GM23338 (cell line): ENCODE results near the gene BEST1. TPM values are rescaled to one million over a fixed set of nuclear protein-coding genes. Genes with fewer than 3 reads are reported as not detected.

ENCODE experiments used
- ATAC-seq: fragments of 200-7000 bp; cut with Tn5 transposase; 3 replicates; pipeline ENCODE4 v1.9.1; 2020
- DNase-seq: peaks from one replicate; pipeline ENCODE4 v3.0.0-alpha.2; 2015; ENCODE audit warnings: low spot score
- H2AFZ ChIP-seq: fragments of 200-600 bp; sonication (generic); 2 replicates; pipeline ENCODE4 v1.8.0; 2016; ENCODE audit warnings: antibody characterized with exemption, mild to moderate bottlenecking, moderate library complexity
- H3F3A ChIP-seq: fragments of 200-600 bp; sonication (generic); replicated peaks from 2 replicates; pipeline ENCODE4 v1.8.0; 2017; ENCODE audit warnings: antibody characterized with exemption, mixed run types, low read depth
- H3K27ac ChIP-seq: fragments of 200-600 bp; sonication (generic); 2 replicates; pipeline ENCODE4 v1.6.1; 2016; ENCODE audit warnings: low read depth
- H3K27me3 ChIP-seq: fragments of 200-600 bp; sonication (generic); 2 replicates; pipeline ENCODE4 v1.8.0; 2016; ENCODE audit warnings: mild to moderate bottlenecking, mixed run types, moderate library complexity; ENCODE audit not compliant: insufficient read depth
- H3K36me3 ChIP-seq: fragments of 200-600 bp; sonication (generic); 2 replicates; pipeline ENCODE4 v1.8.0; 2016; ENCODE audit warnings: mild to moderate bottlenecking; ENCODE audit not compliant: insufficient read depth
- H3K4me1 ChIP-seq: fragments of 200-600 bp; sonication (generic); 2 replicates; pipeline ENCODE4 v1.8.0; 2016; ENCODE audit warnings: mild to moderate bottlenecking, moderate library complexity; ENCODE audit not compliant: insufficient read depth
- H3K4me2 ChIP-seq: fragments of 200-600 bp; sonication (generic); 2 replicates; pipeline ENCODE4 v1.7.1; 2017; ENCODE audit warnings: mixed run types
- H3K4me3 ChIP-seq: fragments of 200-600 bp; sonication (generic); 2 replicates; pipeline ENCODE4 v1.6.1; 2016; ENCODE audit warnings: mixed run types
- H3K79me2 ChIP-seq: fragments of 200-600 bp; sonication (generic); replicated peaks from 2 replicates; pipeline ENCODE4 v1.8.0; 2017; ENCODE audit warnings: mild to moderate bottlenecking; ENCODE audit not compliant: insufficient read depth
- H3K9me2 ChIP-seq: fragments of 200-600 bp; sonication (generic); 2 replicates; pipeline ENCODE4 v1.8.0; 2017; ENCODE audit not compliant: insufficient read depth
- H4K20me1 ChIP-seq: fragments of 200-600 bp; sonication (generic); replicated peaks from 2 replicates; pipeline ENCODE4 v1.8.0; 2017; ENCODE audit warnings: mild to moderate bottlenecking; ENCODE audit not compliant: insufficient read depth
- H3K27ac Mint-ChIP-seq: 2 replicates; pipeline ENCODE4 v1.8.0; 2020; ENCODE audit warnings: inconsistent platforms, mild to moderate bottlenecking, moderate library complexity, mixed read lengths
- H3K27me3 Mint-ChIP-seq: 3 replicates; pipeline ENCODE4 v1.8.0; 2022; ENCODE audit warnings: low read depth, mild to moderate bottlenecking, moderate library complexity, mixed read lengths, inconsistent platforms; ENCODE audit not compliant: insufficient read depth, poor library complexity
- H3K36me3 Mint-ChIP-seq: 3 replicates; pipeline ENCODE4 v1.8.0; 2021; ENCODE audit warnings: low read depth, mild to moderate bottlenecking, inconsistent platforms, moderate library complexity, mixed read lengths
- H3K4me1 Mint-ChIP-seq: 3 replicates; pipeline ENCODE4 v1.8.0; 2020; ENCODE audit warnings: mild to moderate bottlenecking, inconsistent platforms, mixed read lengths
- H3K4me3 Mint-ChIP-seq: 3 replicates; pipeline ENCODE4 v1.8.0; 2021; ENCODE audit warnings: moderate library complexity, mild to moderate bottlenecking, inconsistent platforms, mixed read lengths
- H3K9me3 Mint-ChIP-seq: 3 replicates; pipeline ENCODE4 v1.8.0; 2020; ENCODE audit warnings: moderate library complexity, mild to moderate bottlenecking, inconsistent platforms, mixed read lengths
- CREB1 ChIP-seq: fragments of 250-450 bp; sonication (Bioruptor Pico); IDR thresholded peaks from 2 replicates; pipeline ENCODE4 v1.5.0; 2020; ENCODE audit warnings: low read depth, mild to moderate bottlenecking, moderate library complexity
- CTCF ChIP-seq, 2 experiments: fragments of 200-600 bp in 1 of 2; sonication (generic) in 1 of 2; conservative IDR thresholded peaks; 2 replicates each; pipeline versions ENCODE4 v1.5.1 to v1.6.1; 2016 to 2017; ENCODE audit warnings: antibody characterized with exemption in 2 of 2, low read depth in 2 of 2, mild to moderate bottlenecking in 2 of 2, moderate library complexity in 1 of 2
- ETS1 ChIP-seq: IDR thresholded peaks from 2 replicates; pipeline ENCODE4 v1.6.1; 2016; ENCODE audit warnings: antibody characterized with exemption
- EZH2 ChIP-seq: fragments of 200-600 bp; sonication (generic); IDR thresholded peaks from one replicate; pipeline ENCODE4 v1.8.0; 2017; ENCODE audit warnings: antibody characterized with exemption, mild to moderate bottlenecking, low read depth; ENCODE audit not compliant: unreplicated experiment
- EZH2phosphoT487 ChIP-seq: fragments of 200-600 bp; sonication (generic); IDR thresholded peaks from one replicate; pipeline ENCODE4 v1.8.1; 2018; ENCODE audit warnings: antibody characterized with exemption; ENCODE audit not compliant: unreplicated experiment
- JUNB ChIP-seq: IDR thresholded peaks from one replicate; pipeline ENCODE4 v1.6.1; 2016; ENCODE audit warnings: antibody characterized with exemption; ENCODE audit not compliant: unreplicated experiment
- NANOG ChIP-seq: IDR thresholded peaks from 2 replicates; pipeline ENCODE4 v1.6.1; 2016; ENCODE audit warnings: antibody characterized with exemption, borderline replicate concordance
- POLR2AphosphoS5 ChIP-seq: IDR thresholded peaks from 2 replicates; pipeline ENCODE4 v1.6.1; 2016; ENCODE audit warnings: antibody characterized with exemption, low read depth
- STAT1 ChIP-seq: IDR thresholded peaks from one replicate; pipeline ENCODE4 v1.6.1; 2016; ENCODE audit warnings: antibody characterized with exemption; ENCODE audit not compliant: unreplicated experiment
- ZNF114 ChIP-seq: fragments of 250-450 bp; sonication (Bioruptor Pico); IDR thresholded peaks from 2 replicates; pipeline ENCODE4 v1.5.0; 2020; ENCODE audit warnings: mild to moderate bottlenecking, moderate library complexity
- ZNF331 ChIP-seq: fragments of 250-450 bp; sonication (Bioruptor Pico); IDR thresholded peaks from 2 replicates; pipeline ENCODE4 v1.5.0; 2020; ENCODE audit warnings: low read depth, mild to moderate bottlenecking, moderate library complexity
- polyA plus RNA-seq: library from polyadenylated mRNA; unstranded; fragments of >200 nt; fragmentation: Nextera tagmentation; extraction: Ambion mirVana; gene quantifications from 2 replicates; pipeline ENCODE4 v1.2.1, GENCODE V29; 2016
- total RNA-seq: library from RNA; depleted of rRNA; stranded (reverse); fragments of >200 nt; shearing (Covaris generic); gene quantifications from 2 replicates; pipeline ENCODE4 v1.2.3, GENCODE V29; 2014
- TF ChIP-seq, protein P1 (sequence below): IDR thresholded peaks from one replicate; pipeline ENCODE4 v1.6.1; 2018; ENCODE audit warnings: antibody characterized with exemption; ENCODE audit not compliant: unreplicated experiment
- TF ChIP-seq, protein P2 (sequence below): fragments of 250-450 bp; sonication (Bioruptor Pico); IDR thresholded peaks from 2 replicates; pipeline ENCODE4 v1.5.0; 2020; ENCODE audit warnings: mild to moderate bottlenecking, moderate library complexity

Gene BEST1
- total and polyA plus RNA-seq, 2 experiments from 2014 or later: 0.35 to 0.44 TPM

- DNase-seq: peak; percentile 73
- no peaks in the 10 kb centered on the region; the same call in 2 of the 3 replicates for H3K9me3 Mint-ChIP-seq
- Histone ChIP-seq H3K4me2 (peak overlapping the region; percentile 71), H3K79me2 (no peaks in the 10 kb centered on the region), H3K36me3 (no peaks in the 10 kb centered on the region; the same call in 1 of the 2 replicates), H3K4me1 (peaks cover 10% of the 10 kb centered on the region), H2AFZ (no peak overlapping the region), H3K27me3 (no peaks in the 10 kb centered on the region), H3F3A (no peaks in the 10 kb centered on the region), H3K27ac (no peak overlapping the region), H3K9me2 (no peaks in the 10 kb centered on the region), H3K4me3 (no peak overlapping the region), H4K20me1 (no peaks in the 10 kb centered on the region)
- TF ChIP-seq, protein P1, sequence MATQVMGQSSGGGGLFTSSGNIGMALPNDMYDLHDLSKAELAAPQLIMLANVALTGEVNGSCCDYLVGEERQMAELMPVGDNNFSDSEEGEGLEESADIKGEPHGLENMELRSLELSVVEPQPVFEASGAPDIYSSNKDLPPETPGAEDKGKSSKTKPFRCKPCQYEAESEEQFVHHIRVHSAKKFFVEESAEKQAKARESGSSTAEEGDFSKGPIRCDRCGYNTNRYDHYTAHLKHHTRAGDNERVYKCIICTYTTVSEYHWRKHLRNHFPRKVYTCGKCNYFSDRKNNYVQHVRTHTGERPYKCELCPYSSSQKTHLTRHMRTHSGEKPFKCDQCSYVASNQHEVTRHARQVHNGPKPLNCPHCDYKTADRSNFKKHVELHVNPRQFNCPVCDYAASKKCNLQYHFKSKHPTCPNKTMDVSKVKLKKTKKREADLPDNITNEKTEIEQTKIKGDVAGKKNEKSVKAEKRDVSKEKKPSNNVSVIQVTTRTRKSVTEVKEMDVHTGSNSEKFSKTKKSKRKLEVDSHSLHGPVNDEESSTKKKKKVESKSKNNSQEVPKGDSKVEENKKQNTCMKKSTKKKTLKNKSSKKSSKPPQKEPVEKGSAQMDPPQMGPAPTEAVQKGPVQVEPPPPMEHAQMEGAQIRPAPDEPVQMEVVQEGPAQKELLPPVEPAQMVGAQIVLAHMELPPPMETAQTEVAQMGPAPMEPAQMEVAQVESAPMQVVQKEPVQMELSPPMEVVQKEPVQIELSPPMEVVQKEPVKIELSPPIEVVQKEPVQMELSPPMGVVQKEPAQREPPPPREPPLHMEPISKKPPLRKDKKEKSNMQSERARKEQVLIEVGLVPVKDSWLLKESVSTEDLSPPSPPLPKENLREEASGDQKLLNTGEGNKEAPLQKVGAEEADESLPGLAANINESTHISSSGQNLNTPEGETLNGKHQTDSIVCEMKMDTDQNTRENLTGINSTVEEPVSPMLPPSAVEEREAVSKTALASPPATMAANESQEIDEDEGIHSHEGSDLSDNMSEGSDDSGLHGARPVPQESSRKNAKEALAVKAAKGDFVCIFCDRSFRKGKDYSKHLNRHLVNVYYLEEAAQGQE: no peak
- TF ChIP-seq, protein P2, sequence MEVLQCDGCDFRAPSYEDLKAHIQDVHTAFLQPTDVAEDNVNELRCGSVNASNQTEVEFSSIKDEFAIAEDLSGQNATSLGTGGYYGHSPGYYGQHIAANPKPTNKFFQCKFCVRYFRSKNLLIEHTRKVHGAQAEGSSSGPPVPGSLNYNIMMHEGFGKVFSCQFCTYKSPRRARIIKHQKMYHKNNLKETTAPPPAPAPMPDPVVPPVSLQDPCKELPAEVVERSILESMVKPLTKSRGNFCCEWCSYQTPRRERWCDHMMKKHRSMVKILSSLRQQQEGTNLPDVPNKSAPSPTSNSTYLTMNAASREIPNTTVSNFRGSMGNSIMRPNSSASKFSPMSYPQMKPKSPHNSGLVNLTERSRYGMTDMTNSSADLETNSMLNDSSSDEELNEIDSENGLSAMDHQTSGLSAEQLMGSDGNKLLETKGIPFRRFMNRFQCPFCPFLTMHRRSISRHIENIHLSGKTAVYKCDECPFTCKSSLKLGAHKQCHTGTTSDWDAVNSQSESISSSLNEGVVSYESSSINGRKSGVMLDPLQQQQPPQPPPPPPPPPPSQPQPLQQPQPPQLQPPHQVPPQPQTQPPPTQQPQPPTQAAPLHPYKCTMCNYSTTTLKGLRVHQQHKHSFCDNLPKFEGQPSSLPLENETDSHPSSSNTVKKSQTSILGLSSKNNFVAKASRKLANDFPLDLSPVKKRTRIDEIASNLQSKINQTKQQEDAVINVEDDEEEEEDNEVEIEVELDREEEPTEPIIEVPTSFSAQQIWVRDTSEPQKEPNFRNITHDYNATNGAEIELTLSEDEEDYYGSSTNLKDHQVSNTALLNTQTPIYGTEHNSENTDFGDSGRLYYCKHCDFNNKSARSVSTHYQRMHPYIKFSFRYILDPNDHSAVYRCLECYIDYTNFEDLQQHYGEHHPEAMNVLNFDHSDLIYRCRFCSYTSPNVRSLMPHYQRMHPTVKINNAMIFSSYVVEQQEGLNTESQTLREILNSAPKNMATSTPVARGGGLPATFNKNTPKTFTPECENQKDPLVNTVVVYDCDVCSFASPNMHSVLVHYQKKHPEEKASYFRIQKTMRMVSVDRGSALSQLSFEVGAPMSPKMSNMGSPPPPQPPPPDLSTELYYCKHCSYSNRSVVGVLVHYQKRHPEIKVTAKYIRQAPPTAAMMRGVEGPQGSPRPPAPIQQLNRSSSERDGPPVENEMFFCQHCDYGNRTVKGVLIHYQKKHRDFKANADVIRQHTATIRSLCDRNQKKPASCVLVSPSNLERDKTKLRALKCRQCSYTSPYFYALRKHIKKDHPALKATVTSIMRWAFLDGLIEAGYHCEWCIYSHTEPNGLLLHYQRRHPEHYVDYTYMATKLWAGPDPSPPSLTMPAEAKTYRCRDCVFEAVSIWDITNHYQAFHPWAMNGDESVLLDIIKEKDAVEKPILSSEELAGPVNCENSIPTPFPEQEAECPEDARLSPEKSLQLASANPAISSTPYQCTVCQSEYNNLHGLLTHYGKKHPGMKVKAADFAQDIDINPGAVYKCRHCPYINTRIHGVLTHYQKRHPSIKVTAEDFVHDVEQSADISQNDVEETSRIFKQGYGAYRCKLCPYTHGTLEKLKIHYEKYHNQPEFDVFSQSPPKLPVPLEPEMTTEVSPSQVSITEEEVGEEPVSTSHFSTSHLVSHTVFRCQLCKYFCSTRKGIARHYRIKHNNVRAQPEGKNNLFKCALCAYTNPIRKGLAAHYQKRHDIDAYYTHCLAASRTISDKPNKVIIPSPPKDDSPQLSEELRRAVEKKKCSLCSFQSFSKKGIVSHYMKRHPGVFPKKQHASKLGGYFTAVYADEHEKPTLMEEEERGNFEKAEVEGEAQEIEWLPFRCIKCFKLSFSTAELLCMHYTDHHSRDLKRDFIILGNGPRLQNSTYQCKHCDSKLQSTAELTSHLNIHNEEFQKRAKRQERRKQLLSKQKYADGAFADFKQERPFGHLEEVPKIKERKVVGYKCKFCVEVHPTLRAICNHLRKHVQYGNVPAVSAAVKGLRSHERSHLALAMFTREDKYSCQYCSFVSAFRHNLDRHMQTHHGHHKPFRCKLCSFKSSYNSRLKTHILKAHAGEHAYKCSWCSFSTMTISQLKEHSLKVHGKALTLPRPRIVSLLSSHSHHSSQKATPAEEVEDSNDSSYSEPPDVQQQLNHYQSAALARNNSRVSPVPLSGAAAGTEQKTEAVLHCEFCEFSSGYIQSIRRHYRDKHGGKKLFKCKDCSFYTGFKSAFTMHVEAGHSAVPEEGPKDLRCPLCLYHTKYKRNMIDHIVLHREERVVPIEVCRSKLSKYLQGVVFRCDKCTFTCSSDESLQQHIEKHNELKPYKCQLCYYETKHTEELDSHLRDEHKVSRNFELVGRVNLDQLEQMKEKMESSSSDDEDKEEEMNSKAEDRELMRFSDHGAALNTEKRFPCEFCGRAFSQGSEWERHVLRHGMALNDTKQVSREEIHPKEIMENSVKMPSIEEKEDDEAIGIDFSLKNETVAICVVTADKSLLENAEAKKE: no peak
- TF ChIP-seq ETS1 (no peak), STAT1 (no peak), ZNF114 (CRISPR knock-in tag) (no peak), ZNF331 (CRISPR knock-in tag) (no peak), CTCF (conservative IDR thresholded peaks at IDR 0.05; ENCODE audit: low read depth in 2 of 2) (no peak), JUNB (no peak), POLR2AphosphoS5 (no peak), EZH2phosphoT487 (no peak), CREB1 (CRISPR knock-in tag) (no peak), NANOG (no peak), EZH2 (no peak)
- H3K27ac Mint-ChIP-seq: no peak overlapping the region
- H3K27me3 Mint-ChIP-seq: peaks cover 14% of the 10 kb centered on the region
- peaks cover 27% of the 10 kb centered on the region for H3K4me1 Mint-ChIP-seq
- H3K4me3 Mint-ChIP-seq: no peak overlapping the region; the same call in 2 of the 3 replicates
- ATAC-seq: peak; percentile 37
- H3K36me3 Mint-ChIP-seq: no peaks in the 10 kb centered on the region
Measured at GRCh38 chr11:61908730-61909316, 41.3 kb upstream of the BEST1 start.
